HEK293 (cell line): Measurements from ENCODE around the gene PPIA.

Experiments
- CTCF ChIA-PET: fragments of 350-600 bp; formaldehyde crosslinking; extraction: SDS; loops from one replicate; lab custom pipeline; 2021; ENCODE audit warnings: antibody characterized with exemption; lab: Yijun Ruan, JAX
- POLR2A ChIA-PET: fragments of 300-600 bp; formaldehyde crosslinking; extraction: SDS; loops from one replicate; lab custom pipeline; 2020; ENCODE audit warnings: antibody characterized with exemption, inconsistent platforms; lab: Yijun Ruan, JAX
- H3K27ac ChIP-seq: fragments of 200-500 bp; sonication (Bioruptor generic); 2 replicates; pipeline ENCODE4 v1.5.1; 2014; ENCODE audit warnings: low read depth, low read length, control low read depth, inconsistent platforms; ENCODE audit errors: extremely low read depth
- H3K36me3 ChIP-seq, 2 experiments: fragments of 200-500 bp in 1 of 2; sonication (Bioruptor generic) in 1 of 2; 1 replicate in 1 of 2; 2 replicates in 1 of 2; pipeline ENCODE4 v1.5.1; 2014 to 2017; ENCODE audit warnings: inconsistent platforms in 2 of 2, low read length in 2 of 2; ENCODE audit not compliant: control insufficient read depth in 2 of 2, insufficient read depth in 1 of 2
- H3K4me1 ChIP-seq: fragments of 200-500 bp; sonication (Bioruptor generic); 2 replicates; pipeline ENCODE4 v1.5.1; 2014; ENCODE audit warnings: mild to moderate bottlenecking, low read length, inconsistent platforms; ENCODE audit not compliant: control insufficient read depth, insufficient read depth
- H3K4me3 ChIP-seq: 2 replicates; pipeline ENCODE4 v1.5.1; 2011; ENCODE audit warnings: low read depth, mild to moderate bottlenecking, control low read depth, low read length, moderate library complexity
- H3K9me3 ChIP-seq: fragments of 200-500 bp; sonication (Bioruptor generic); 2 replicates; pipeline ENCODE4 v1.5.1; 2014; ENCODE audit warnings: low read depth, low read length, inconsistent platforms; ENCODE audit not compliant: control insufficient read depth, insufficient read depth
- EGR2 ChIP-seq: fragments of 450-650 bp; formaldehyde crosslinking; IDR thresholded peaks from 2 replicates; pipeline ENCODE4 v1.5.1; 2016; ENCODE audit warnings: low read depth, missing biosample characterization, missing genetic modification characterization
- YY2 ChIP-seq: fragments of 450-650 bp; formaldehyde crosslinking; IDR thresholded peaks from 2 replicates; pipeline ENCODE4 v1.5.1; 2016; ENCODE audit warnings: missing biosample characterization, missing genetic modification characterization
- ZIC2 ChIP-seq: fragments of 450-650 bp; formaldehyde crosslinking; IDR thresholded peaks from 2 replicates; pipeline ENCODE4 v1.5.1; 2016; ENCODE audit warnings: missing biosample characterization, missing genetic modification characterization
- ZNF114 ChIP-seq: fragments of 450-650 bp; formaldehyde crosslinking; IDR thresholded peaks from 2 replicates; pipeline ENCODE4 v1.5.0; 2017; ENCODE audit warnings: missing biosample characterization, missing genetic modification characterization
- ZNF175 ChIP-seq: fragments of 450-650 bp; formaldehyde crosslinking; IDR thresholded peaks from 2 replicates; pipeline ENCODE4 v1.5.1; 2016; ENCODE audit warnings: missing biosample characterization, missing genetic modification characterization
- ZNF26 ChIP-seq: fragments of 450-650 bp; formaldehyde crosslinking; IDR thresholded peaks from 2 replicates; pipeline ENCODE4 v1.5.1; 2016; ENCODE audit warnings: missing biosample characterization, missing genetic modification characterization
- ZNF280C ChIP-seq: fragments of 450-650 bp; formaldehyde crosslinking; IDR thresholded peaks from 2 replicates; pipeline ENCODE4 v1.5.1; 2016; ENCODE audit warnings: missing biosample characterization, missing genetic modification characterization
- ZNF423 ChIP-seq: fragments of 450-650 bp; formaldehyde crosslinking; IDR thresholded peaks from 2 replicates; pipeline ENCODE4 v1.5.1; 2016; ENCODE audit warnings: missing biosample characterization, missing genetic modification characterization
- ZNF571 ChIP-seq: fragments of 450-650 bp; formaldehyde crosslinking; IDR thresholded peaks from 2 replicates; pipeline ENCODE4 v1.5.0; 2017; ENCODE audit warnings: missing biosample characterization, missing genetic modification characterization
- ZNF585B ChIP-seq: fragments of 450-650 bp; formaldehyde crosslinking; IDR thresholded peaks from 2 replicates; pipeline ENCODE4 v1.5.1; 2016; ENCODE audit warnings: missing biosample characterization, missing genetic modification characterization
- ZNF677 ChIP-seq: fragments of 450-650 bp; IDR thresholded peaks from 2 replicates; pipeline ENCODE4 v1.5.0; 2018; ENCODE audit warnings: missing biosample characterization, mild to moderate bottlenecking, missing genetic modification characterization, moderate library complexity
- ZSCAN23 ChIP-seq: fragments of 450-650 bp; formaldehyde crosslinking; IDR thresholded peaks from 2 replicates; pipeline ENCODE4 v1.5.1; 2016; ENCODE audit warnings: missing biosample characterization, missing genetic modification characterization
- ZXDB ChIP-seq: fragments of 450-650 bp; formaldehyde crosslinking; IDR thresholded peaks from 2 replicates; pipeline ENCODE4 v1.5.1; 2016; ENCODE audit warnings: missing biosample characterization, missing genetic modification characterization
- TF ChIP-seq, protein P1 (sequence below): fragments of 450-650 bp; formaldehyde crosslinking; IDR thresholded peaks from 2 replicates; pipeline ENCODE4 v1.5.1; 2016; ENCODE audit warnings: missing biosample characterization, missing genetic modification characterization
- TF ChIP-seq, protein P2 (sequence below): fragments of 450-650 bp; formaldehyde crosslinking; IDR thresholded peaks from 2 replicates; pipeline ENCODE4 v1.5.1; 2017; ENCODE audit warnings: missing biosample characterization, missing genetic modification characterization
- TF ChIP-seq, protein P3 (sequence below): fragments of 450-650 bp; formaldehyde crosslinking; IDR thresholded peaks from 2 replicates; pipeline ENCODE4 v1.5.1; 2016; ENCODE audit warnings: missing biosample characterization, missing genetic modification characterization
- TF ChIP-seq, protein P4 (sequence below): fragments of 450-650 bp; formaldehyde crosslinking; conservative IDR thresholded peaks from 2 replicates; pipeline ENCODE4 v1.5.1; 2016; ENCODE audit warnings: low read depth, missing biosample characterization, missing genetic modification characterization

PPIA gene

GRCh38 chr7:44769376-44769775 is 27.1 kb upstream of the PPIA start:
- H3K4me1 ChIP-seq: peaks cover 5% of the 10 kb centered on the region; the same call in 1 of the 2 replicates
- H3K27ac ChIP-seq: no peak overlapping the region
- ChIA-PET CTCF (no interaction called here), POLR2A (no interaction called here)
- peaks cover 0 to 32% of the 10 kb centered on the region in 2 experiments; a peak in 1 of 3 replicates for H3K36me3 ChIP-seq
- TF ChIP-seq ZNF26 (tag by site-specific recombination): no peak
- TF ChIP-seq YY2: no peak
- no peak for TF ChIP-seq ZNF585B (tag by site-specific recombination)
- no peak for TF ChIP-seq ZIC2
- no peak for TF ChIP-seq ZNF280C (tag by site-specific recombination)
- TF ChIP-seq ZXDB (tag by site-specific recombination): no peak
- TF ChIP-seq, protein P1, sequence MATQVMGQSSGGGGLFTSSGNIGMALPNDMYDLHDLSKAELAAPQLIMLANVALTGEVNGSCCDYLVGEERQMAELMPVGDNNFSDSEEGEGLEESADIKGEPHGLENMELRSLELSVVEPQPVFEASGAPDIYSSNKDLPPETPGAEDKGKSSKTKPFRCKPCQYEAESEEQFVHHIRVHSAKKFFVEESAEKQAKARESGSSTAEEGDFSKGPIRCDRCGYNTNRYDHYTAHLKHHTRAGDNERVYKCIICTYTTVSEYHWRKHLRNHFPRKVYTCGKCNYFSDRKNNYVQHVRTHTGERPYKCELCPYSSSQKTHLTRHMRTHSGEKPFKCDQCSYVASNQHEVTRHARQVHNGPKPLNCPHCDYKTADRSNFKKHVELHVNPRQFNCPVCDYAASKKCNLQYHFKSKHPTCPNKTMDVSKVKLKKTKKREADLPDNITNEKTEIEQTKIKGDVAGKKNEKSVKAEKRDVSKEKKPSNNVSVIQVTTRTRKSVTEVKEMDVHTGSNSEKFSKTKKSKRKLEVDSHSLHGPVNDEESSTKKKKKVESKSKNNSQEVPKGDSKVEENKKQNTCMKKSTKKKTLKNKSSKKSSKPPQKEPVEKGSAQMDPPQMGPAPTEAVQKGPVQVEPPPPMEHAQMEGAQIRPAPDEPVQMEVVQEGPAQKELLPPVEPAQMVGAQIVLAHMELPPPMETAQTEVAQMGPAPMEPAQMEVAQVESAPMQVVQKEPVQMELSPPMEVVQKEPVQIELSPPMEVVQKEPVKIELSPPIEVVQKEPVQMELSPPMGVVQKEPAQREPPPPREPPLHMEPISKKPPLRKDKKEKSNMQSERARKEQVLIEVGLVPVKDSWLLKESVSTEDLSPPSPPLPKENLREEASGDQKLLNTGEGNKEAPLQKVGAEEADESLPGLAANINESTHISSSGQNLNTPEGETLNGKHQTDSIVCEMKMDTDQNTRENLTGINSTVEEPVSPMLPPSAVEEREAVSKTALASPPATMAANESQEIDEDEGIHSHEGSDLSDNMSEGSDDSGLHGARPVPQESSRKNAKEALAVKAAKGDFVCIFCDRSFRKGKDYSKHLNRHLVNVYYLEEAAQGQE (tag by site-specific recombination): no peak
- TF ChIP-seq, protein P2, sequence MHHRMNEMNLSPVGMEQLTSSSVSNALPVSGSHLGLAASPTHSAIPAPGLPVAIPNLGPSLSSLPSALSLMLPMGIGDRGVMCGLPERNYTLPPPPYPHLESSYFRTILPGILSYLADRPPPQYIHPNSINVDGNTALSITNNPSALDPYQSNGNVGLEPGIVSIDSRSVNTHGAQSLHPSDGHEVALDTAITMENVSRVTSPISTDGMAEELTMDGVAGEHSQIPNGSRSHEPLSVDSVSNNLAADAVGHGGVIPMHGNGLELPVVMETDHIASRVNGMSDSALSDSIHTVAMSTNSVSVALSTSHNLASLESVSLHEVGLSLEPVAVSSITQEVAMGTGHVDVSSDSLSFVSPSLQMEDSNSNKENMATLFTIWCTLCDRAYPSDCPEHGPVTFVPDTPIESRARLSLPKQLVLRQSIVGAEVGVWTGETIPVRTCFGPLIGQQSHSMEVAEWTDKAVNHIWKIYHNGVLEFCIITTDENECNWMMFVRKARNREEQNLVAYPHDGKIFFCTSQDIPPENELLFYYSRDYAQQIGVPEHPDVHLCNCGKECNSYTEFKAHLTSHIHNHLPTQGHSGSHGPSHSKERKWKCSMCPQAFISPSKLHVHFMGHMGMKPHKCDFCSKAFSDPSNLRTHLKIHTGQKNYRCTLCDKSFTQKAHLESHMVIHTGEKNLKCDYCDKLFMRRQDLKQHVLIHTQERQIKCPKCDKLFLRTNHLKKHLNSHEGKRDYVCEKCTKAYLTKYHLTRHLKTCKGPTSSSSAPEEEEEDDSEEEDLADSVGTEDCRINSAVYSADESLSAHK (tag by site-specific recombination): no peak
- TF ChIP-seq ZNF175 (tag by site-specific recombination): no peak
- no peak for TF ChIP-seq ZNF571 (tag by site-specific recombination)
- TF ChIP-seq ZNF677 (tag by site-specific recombination): no peak
- no peak for TF ChIP-seq ZNF423 (tag by site-specific recombination)
- no peak for TF ChIP-seq EGR2 (tag by site-specific recombination)
- TF ChIP-seq ZNF114 (tag by site-specific recombination): no peak
- no peak for TF ChIP-seq ZSCAN23 (tag by site-specific recombination)
- TF ChIP-seq, protein P3, sequence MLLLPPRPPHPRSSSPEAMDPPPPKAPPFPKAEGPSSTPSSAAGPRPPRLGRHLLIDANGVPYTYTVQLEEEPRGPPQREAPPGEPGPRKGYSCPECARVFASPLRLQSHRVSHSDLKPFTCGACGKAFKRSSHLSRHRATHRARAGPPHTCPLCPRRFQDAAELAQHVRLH (tag by site-specific recombination): no peak
- TF ChIP-seq, protein P4, sequence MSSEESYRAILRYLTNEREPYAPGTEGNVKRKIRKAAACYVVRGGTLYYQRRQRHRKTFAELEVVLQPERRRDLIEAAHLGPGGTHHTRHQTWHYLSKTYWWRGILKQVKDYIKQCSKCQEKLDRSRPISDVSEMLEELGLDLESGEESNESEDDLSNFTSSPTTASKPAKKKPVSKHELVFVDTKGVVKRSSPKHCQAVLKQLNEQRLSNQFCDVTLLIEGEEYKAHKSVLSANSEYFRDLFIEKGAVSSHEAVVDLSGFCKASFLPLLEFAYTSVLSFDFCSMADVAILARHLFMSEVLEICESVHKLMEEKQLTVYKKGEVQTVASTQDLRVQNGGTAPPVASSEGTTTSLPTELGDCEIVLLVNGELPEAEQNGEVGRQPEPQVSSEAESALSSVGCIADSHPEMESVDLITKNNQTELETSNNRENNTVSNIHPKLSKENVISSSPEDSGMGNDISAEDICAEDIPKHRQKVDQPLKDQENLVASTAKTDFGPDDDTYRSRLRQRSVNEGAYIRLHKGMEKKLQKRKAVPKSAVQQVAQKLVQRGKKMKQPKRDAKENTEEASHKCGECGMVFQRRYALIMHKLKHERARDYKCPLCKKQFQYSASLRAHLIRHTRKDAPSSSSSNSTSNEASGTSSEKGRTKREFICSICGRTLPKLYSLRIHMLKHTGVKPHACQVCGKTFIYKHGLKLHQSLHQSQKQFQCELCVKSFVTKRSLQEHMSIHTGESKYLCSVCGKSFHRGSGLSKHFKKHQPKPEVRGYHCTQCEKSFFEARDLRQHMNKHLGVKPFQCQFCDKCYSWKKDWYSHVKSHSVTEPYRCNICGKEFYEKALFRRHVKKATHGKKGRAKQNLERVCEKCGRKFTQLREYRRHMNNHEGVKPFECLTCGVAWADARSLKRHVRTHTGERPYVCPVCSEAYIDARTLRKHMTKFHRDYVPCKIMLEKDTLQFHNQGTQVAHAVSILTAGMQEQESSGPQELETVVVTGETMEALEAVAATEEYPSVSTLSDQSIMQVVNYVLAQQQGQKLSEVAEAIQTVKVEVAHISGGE (tag by site-specific recombination): no peak
- H3K9me3 ChIP-seq: no peaks in the 10 kb centered on the region
- H3K4me3 ChIP-seq: no peak overlapping the region
